Ishikawa (cell line): ENCODE results near the gene PEAK1.

ENCODE experiments used
- CEBPB ChIP-seq: IDR thresholded peaks from 2 replicates; pipeline ENCODE4 v1.6.1; 2012
- CREB1 ChIP-seq: IDR thresholded peaks from 2 replicates; pipeline ENCODE4 v1.6.1; 2012; ENCODE audit warnings: low read depth
- EGR1 ChIP-seq: IDR thresholded peaks from 2 replicates; pipeline ENCODE4 v1.6.1; 2012
- EP300 ChIP-seq: IDR thresholded peaks from 2 replicates; pipeline ENCODE4 v1.6.1; 2012; ENCODE audit warnings: borderline replicate concordance
- FOXM1 ChIP-seq: IDR thresholded peaks from 2 replicates; pipeline ENCODE4 v1.6.1; 2012; ENCODE audit warnings: low read depth, borderline replicate concordance
- RAD21 ChIP-seq: IDR thresholded peaks from 2 replicates; pipeline ENCODE4 v1.6.1; 2012; ENCODE audit warnings: low read depth
- TAF1 ChIP-seq: IDR thresholded peaks from 2 replicates; pipeline ENCODE4 v1.6.1; 2012; ENCODE audit warnings: low read depth, mild to moderate bottlenecking
- TEAD4 ChIP-seq: IDR thresholded peaks from 2 replicates; pipeline ENCODE4 v1.6.1; 2012
- YY1 ChIP-seq: IDR thresholded peaks from 2 replicates; pipeline ENCODE4 v1.6.1; 2012; ENCODE audit warnings: low read depth
- ZBTB7A ChIP-seq: IDR thresholded peaks from 2 replicates; pipeline ENCODE4 v1.6.1; 2012; ENCODE audit warnings: low read depth
- TF ChIP-seq, protein P1 (sequence below): IDR thresholded peaks from 2 replicates; pipeline ENCODE4 v1.6.1; 2012
- TF ChIP-seq, protein P2 (sequence below): IDR thresholded peaks from 2 replicates; pipeline ENCODE4 v1.6.1; 2012

DNA sequence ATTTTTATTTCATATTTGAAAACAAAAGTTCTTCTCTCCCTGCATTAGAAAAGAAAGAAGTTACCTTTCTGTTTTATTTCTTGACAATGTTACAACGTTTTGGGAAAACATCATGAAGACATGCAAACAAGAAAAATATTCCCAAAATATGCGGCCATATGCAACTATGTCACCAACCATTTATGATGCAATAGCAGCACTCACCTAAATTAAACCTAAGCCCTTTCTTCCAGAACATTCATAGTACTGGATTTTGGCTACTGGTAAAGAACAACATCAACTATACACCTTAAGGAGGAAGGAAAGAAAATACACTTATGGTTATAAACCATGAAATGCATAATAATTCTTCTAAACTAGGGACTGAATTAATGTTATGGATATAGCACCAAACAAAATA is 164.5 kb downstream of the PEAK1 start:
- TF ChIP-seq CREB1 (no peak), RAD21 (no peak), EP300 (no peak), ZBTB7A (no peak), TAF1 (no peak), CEBPB (no peak; the same call in 1 of the 2 replicates), EGR1 (no peak), YY1 (no peak), TEAD4 (no peak), FOXM1 (no peak)
- TF ChIP-seq, protein P1, sequence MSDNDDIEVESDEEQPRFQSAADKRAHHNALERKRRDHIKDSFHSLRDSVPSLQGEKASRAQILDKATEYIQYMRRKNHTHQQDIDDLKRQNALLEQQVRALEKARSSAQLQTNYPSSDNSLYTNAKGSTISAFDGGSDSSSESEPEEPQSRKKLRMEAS = no peak
- TF ChIP-seq, protein P2, sequence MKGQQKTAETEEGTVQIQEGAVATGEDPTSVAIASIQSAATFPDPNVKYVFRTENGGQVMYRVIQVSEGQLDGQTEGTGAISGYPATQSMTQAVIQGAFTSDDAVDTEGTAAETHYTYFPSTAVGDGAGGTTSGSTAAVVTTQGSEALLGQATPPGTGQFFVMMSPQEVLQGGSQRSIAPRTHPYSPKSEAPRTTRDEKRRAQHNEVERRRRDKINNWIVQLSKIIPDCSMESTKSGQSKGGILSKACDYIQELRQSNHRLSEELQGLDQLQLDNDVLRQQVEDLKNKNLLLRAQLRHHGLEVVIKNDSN = no peak
